GM21619 (cell line): ENCODE results near the gene SH2D4B.

Source experiments
- ATAC-seq: cut with Tn5 transposase; IDR thresholded peaks from one replicate; pipeline ENCODE4 v1.9.1; 2021; ENCODE audit not compliant: unreplicated experiment

SH2D4B gene

GRCh38 chr10:80585812-80586211 lies 48.1 kb downstream of the SH2D4B start:
- ATAC-seq = no peak

DNA sequence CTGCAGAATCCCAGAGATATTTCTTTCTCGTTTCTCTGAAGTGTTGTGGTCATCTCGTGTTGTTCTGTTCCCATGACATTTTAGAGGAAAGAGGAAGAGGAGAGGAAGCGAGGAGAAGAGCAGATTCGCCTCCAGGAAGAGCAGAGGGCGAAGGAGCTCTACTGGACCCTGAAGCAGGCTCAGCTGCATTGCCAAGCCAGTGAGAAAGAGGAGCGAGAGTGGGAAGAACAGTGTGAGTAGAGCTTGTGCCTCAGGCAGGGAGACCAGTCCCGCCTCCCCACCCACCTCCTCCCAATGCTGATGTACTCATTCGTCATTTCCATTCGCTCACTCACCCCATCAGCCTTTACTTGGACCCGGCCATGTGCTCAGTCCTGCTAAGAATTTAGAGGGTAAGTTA lies 50.8 kb downstream of the SH2D4B start:
- ATAC-seq = no peak

- peak; percentile 92 for ATAC-seq
These were observed 52.1 kb downstream of the SH2D4B start for GRCh38 chr10:80589726-80590373.

GRCh38 chr10:80590585-80591125 lies 53.0 kb downstream of the SH2D4B start:
- peak; percentile 1 for ATAC-seq

- ATAC-seq = no peak
These were observed 58.9 kb downstream of the SH2D4B start for GRCh38 chr10:80596391-80597257.

GRCh38 chr10:80598084-80598798 lies 60.5 kb downstream of the SH2D4B start:
- peak; percentile 66 for ATAC-seq

DNA sequence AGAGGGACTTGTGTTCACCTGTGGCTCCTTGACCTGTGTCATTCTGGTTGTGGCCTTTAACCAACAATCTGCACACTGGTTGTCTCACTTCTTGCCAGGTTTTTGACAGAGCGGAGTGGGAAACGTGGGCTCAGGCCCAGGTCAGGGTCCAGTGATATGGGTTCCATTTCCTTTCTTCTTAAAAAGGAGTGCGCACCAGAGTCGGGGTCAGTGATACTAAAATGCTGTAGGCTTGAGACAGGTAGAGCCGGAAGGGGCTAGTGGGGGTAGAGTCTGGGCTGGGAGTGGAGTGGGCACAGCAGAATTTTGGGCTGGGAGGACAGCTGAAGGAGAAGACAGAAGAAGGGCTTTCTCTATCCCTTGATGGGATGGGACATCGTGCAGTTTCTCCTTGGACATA lies 61.2 kb downstream of the SH2D4B start:
- no peak for ATAC-seq

DNA sequence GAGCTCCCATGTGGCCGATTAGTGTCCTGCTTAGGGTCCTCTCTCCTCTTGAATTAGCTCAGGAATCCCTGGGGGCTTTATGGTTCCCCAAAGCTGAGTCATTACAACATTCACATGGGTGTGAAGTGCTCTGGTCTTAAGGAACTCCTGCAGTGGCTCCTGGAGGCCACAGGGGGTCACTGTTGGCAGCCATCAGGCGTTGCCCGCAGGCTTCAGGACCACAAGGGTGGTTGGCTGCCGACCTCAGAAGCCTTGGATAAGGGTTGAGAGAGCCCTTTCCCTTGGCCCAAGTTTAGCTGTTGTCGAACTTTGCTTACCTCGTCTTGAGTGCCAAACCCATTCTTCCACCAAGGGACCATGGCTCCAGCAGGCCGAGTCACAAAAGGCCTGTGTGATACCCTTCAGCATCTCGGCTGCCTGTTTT lies 61.7 kb downstream of the SH2D4B start:
- peak; percentile 64 for ATAC-seq

- no peak for ATAC-seq
These were observed 62.6 kb downstream of the SH2D4B start for GRCh38 chr10:80600256-80600655.

GRCh38 chr10:80602881-80603280 lies 65.2 kb downstream of the SH2D4B start:
- ATAC-seq = no peak

DNA sequence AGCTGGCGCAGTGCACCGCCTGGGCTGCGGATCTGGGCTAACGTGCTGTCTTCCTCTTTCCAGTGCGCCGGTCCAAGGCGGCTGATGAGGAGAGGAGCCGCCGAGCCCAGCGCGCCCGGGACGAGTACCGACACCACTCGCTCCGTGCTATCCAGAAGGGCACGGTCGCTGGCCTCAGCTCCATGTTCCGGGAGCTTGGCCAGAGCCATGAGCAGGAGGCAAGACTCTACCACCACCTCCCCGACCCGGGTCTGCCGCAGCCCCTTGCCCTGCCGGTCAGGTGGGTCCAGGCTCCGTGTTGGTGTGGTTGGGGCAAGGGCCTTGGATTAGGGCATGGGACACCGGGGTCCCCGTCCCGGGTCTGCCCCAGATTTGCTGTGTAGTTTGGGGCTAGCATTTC lies 65.8 kb downstream of the SH2D4B start:
- ATAC-seq = no peak

- no peak for ATAC-seq
These were observed 71.0 kb downstream of the SH2D4B start for GRCh38 chr10:80608706-80609105.

DNA sequence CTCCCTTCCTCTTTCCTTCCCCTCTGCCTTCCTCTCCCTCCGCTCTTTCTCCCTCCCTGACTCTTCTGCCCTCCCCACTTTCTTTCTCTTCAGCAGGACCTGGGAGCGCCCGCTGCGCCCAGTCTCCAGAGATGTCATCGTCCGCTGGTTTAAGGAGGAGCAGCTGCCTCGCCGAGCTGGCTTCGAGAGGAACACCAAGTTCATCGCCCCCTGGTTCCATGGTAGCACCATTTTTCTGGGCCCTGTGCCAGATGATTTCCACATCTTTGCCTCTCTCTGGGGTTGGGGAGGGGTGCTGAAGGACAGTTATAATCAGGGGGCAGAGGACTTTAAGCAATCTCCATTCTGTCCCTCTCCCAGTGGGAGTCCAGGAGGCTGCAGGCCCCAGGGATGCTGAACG lies 71.6 kb downstream of the SH2D4B start:
- ATAC-seq = no peak

GRCh38 chr10:80611481-80612185 lies 73.9 kb downstream of the SH2D4B start:
- no peak for ATAC-seq

- ATAC-seq = no peak
These were observed 74.6 kb downstream of the SH2D4B start for GRCh38 chr10:80612261-80612660.

DNA sequence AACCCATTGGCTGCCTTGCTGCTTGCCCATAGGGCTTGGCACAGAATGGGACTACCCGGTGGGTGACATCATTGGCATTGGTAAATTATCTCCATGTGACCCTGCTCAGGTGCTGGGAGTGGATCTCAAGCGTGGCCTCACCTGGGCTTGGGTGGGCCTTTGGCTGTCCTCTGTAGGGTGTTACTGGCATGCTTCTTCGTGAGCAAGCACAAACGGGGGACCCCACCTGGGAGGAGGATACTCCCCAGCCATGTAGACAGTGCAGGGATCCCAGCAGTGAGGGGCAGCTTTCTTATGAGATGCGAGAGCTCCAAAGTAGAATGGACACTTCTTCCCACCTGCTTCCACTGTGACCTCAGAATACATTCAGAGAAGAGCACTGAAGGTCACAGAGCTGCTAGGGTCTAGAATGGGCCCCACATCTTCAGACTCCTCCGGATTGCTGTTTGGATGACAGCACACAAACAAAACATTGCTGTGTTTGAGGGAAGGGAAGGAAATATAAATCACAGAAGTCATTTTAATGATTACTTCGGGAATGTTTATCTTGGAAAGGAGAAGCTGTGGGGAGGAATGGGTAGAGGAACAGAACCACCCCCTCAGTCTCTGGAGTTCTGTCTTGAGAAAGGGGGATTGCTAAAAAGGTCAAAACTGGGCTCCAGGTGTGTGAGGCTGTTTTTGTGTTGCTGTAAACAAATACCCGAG lies 75.9 kb downstream of the SH2D4B start:
- ATAC-seq = no peak

DNA sequence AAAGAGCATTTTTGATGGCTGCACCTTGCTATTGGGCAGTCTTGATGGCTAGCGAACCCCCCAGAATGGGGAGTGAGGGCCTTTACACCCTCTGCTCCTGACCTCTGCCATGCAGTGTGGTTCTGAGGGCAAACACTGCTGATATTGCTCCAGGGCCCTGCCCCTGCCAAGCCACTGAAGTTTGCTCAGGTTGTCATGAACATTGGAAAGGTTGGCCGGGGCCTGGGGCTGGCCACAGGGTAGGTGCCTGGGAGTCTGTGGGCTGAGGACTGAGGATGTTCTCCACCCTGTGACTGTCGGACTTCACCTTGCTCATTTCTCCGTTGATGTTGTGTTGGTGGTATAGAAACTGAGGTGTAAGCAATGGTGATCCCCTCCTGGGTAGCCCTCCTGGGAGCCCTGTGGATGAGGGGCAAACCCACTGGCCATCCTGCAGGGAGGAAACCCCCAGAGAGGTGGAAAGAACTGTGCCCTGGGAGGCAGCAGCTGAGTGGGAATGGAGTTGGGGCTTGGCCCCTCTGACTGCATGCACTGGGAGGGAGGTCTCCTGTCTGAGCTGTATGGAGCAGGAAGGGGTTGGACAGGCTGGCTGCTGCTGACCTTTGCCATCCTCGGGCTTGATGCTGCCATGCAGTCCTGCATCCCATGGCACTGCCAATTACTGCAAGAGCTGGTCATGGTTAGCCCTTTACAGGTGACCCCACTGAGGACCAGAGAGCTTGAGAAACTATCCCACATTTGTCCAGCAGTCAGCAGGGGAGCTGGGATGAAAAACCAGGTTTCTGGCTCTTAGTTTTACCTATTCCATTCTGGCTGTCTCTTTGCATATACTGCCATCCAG lies 77.1 kb downstream of the SH2D4B start:
- ATAC-seq = no peak

DNA sequence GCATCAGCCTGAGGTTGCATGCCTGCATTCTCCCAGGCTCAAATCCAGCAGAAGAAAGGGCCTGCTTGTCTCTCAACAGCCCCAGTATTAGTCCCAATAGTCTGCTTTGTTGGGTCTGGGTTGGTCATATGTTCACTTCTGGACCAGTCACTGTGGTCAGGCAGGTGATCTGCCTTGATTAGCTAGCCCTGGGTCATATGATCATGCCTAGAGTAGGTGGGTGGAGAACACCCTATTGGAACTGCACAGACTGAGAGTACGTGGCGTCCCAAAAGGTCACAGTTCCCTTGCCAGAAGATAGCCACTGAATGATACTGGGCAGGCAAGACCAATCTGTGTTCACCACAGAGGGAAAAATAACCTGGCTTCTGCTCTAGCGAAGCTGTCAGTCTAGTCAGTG lies 80.1 kb downstream of the SH2D4B start:
- no peak for ATAC-seq

GRCh38 chr10:80619036-80619435 lies 81.3 kb downstream of the SH2D4B start:
- no peak for ATAC-seq
